IPS-20b (cell line): ENCODE data around the gene RCAN1.
"Not testable (repeated sequence)": the region's sequence is repeated elsewhere in the genome, so short reads cannot be mapped to it uniquely, and the experiment has no call there.

Experiments used
- H3K27ac ChIP-seq: one replicate; pipeline ENCODE4 v1.5.1; 2013; ENCODE audit warnings: low read length
- H3K27me3 ChIP-seq: 2 replicates; pipeline ENCODE4 v1.6.1; 2013; ENCODE audit warnings: mild to moderate bottlenecking, low read length, inconsistent platforms; ENCODE audit not compliant: insufficient read depth
- H3K36me3 ChIP-seq: 2 replicates; pipeline ENCODE4 v1.6.1; 2013; ENCODE audit warnings: low read depth, mild to moderate bottlenecking, inconsistent platforms, low read length, moderate library complexity; ENCODE audit not compliant: insufficient read depth
- H3K4me1 ChIP-seq: 2 replicates; pipeline ENCODE4 v1.6.1; 2013; ENCODE audit warnings: mild to moderate bottlenecking, control low read depth, inconsistent platforms, low read length, moderate library complexity; ENCODE audit not compliant: insufficient read depth
- H3K4me3 ChIP-seq: 2 replicates; pipeline ENCODE4 v1.5.1; 2013; ENCODE audit warnings: mild to moderate bottlenecking, low read length, inconsistent platforms
- H3K9ac ChIP-seq: 2 replicates; pipeline ENCODE4 v1.6.1; 2013; ENCODE audit warnings: low read depth, mild to moderate bottlenecking, inconsistent platforms, low read length, moderate library complexity
- H3K9me3 ChIP-seq: 2 replicates; pipeline ENCODE4 v1.6.1; 2013; ENCODE audit warnings: mild to moderate bottlenecking, low read depth, low read length, inconsistent platforms; ENCODE audit not compliant: insufficient read depth

RCAN1 gene

GRCh38 chr21:34500191-34500590 lies 114.7 kb downstream of the RCAN1 start:
- Histone ChIP-seq H3K9ac (no peak overlapping the region), H3K27ac (no peak overlapping the region), H3K27me3 (no peaks in the 10 kb centered on the region), H3K9me3 (peaks cover 7% of the 10 kb centered on the region; the same call in 1 of the 2 replicates), H3K4me3 (no peak overlapping the region), H3K36me3 (no peaks in the 10 kb centered on the region), H3K4me1 (no peaks in the 10 kb centered on the region)

DNA sequence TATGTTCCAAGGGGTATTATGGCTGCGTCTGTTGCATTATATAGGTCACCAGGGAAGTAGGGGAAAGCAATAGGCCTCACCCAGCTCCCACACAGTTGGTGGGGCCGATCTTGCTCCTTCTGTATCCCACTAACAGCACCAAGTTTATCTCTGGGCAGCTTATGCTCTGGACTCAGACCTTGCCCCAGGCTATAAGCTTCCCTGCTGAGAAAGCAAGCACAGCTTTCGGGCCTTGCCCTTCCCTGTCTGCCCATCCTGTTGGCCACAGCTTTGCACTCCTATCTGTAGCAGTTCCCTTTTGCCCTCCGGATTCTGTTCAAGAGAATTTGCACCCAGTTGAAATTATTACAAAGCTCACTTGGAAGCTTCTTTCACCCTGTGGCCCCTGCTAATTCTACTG lies 115.8 kb downstream of the RCAN1 start:
- no peaks in the 10 kb centered on the region for H3K36me3 ChIP-seq
- no peak overlapping the region for H3K9ac ChIP-seq
- no peaks in the 10 kb centered on the region for H3K27me3 ChIP-seq
- H3K4me3 ChIP-seq: no peak overlapping the region
- H3K27ac ChIP-seq: no peak overlapping the region
- H3K9me3 ChIP-seq: peaks cover 7% of the 10 kb centered on the region; the same call in 1 of the 2 replicates
- no peaks in the 10 kb centered on the region for H3K4me1 ChIP-seq

GRCh38 chr21:34498623-34499022 lies 116.3 kb downstream of the RCAN1 start:
- Histone ChIP-seq H3K9ac (no peak overlapping the region), H3K27ac (no peak overlapping the region), H3K27me3 (no peaks in the 10 kb centered on the region), H3K4me1 (no peaks in the 10 kb centered on the region), H3K9me3 (peaks cover 7% of the 10 kb centered on the region; the same call in 1 of the 2 replicates), H3K36me3 (no peaks in the 10 kb centered on the region), H3K4me3 (no peak overlapping the region)

- not testable (repeated sequence) for H3K27ac ChIP-seq, H3K27me3 ChIP-seq, H3K36me3 ChIP-seq, H3K4me3 ChIP-seq, H3K9me3 ChIP-seq, H3K4me1 ChIP-seq, H3K9ac ChIP-seq
Measured at GRCh38 chr21:34483854-34484253, 131.1 kb downstream of the RCAN1 start.

DNA sequence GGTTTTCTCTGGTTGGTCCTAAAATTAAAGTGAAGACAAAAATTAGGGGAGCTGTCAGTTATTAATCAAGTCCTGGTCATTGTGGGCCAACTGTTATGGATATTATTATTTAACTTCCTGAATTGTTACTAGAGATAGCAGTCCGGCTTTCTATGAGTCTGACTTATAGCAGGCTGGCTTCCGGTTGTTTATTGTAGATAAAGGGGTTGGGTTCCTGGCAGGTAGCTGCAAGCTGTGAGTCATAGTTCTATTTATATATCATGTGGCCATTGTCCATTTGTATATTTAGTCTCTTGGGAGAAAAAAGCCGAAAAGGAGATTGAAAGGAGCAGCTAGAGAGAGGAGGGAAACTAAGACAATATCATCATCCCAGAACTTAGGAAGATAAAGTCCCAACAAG lies 131.5 kb downstream of the RCAN1 start:
- H3K9ac ChIP-seq, H3K4me1 ChIP-seq, H3K9me3 ChIP-seq, H3K27ac ChIP-seq, H3K36me3 ChIP-seq, H3K27me3 ChIP-seq, H3K4me3 ChIP-seq: not testable (repeated sequence)

- H3K36me3 ChIP-seq, H3K9me3 ChIP-seq, H3K9ac ChIP-seq, H3K27ac ChIP-seq, H3K4me1 ChIP-seq, H3K27me3 ChIP-seq, H3K4me3 ChIP-seq: not testable (repeated sequence)
Measured at GRCh38 chr21:34467333-34467732, 147.6 kb downstream of the RCAN1 start.
